Kidney (tissue), 14 donors: Measurements from ENCODE around the gene SKOR2. TPM values are rescaled to one million over a fixed set of nuclear protein-coding genes. Genes with fewer than 3 reads are reported as not detected.
A peak's percentile ranks its signal among the peaks of the same experiment; 100 is the strongest.

Source experiments
- DNase-seq, 5 donors: peaks; one replicate each; pipeline ENCODE4 v3.0.0-alpha.2; 2013 to 2020
- FAIRE-seq: peaks from 2 replicates; lab custom pipeline; 2012; peaks lifted over from hg19 to GRCh38; lab: Jason Lieb, UNC
- H3K27ac ChIP-seq, 2 donors: one replicate each; pipeline ENCODE4 v1.7.0; 2013; ENCODE audit warnings: low read depth in 2 of 2, low read length in 2 of 2, inconsistent platforms in 1 of 2
- H3K27me3 ChIP-seq: one replicate; pipeline ENCODE4 v1.7.1; 2013; ENCODE audit warnings: low read length, inconsistent platforms; ENCODE audit not compliant: control insufficient read depth, insufficient read depth
- H3K36me3 ChIP-seq, 3 donors: one replicate each; pipeline versions ENCODE4 v1.7.0 to v1.7.1; 2013; ENCODE audit warnings: low read length in 3 of 3, control low read depth in 1 of 3, inconsistent platforms in 1 of 3; ENCODE audit not compliant: insufficient read depth in 3 of 3, control insufficient read depth in 2 of 3
- H3K4me1 ChIP-seq, 3 donors: one replicate each; pipeline versions ENCODE4 v1.7.0 to v1.7.1; 2013; ENCODE audit warnings: low read length in 3 of 3, inconsistent platforms in 1 of 3, low read depth in 1 of 3; ENCODE audit not compliant: control insufficient read depth in 2 of 3, insufficient read depth in 2 of 3
- H3K4me3 ChIP-seq, 3 donors: one replicate each; pipeline versions ENCODE4 v1.7.0 to v1.8.1; 2013; ENCODE audit warnings: low read length in 3 of 3, control low read depth in 1 of 3, inconsistent platforms in 1 of 3
- H3K9ac ChIP-seq, 3 donors: one replicate each; pipeline versions ENCODE4 v1.7.0 to v1.7.1; 2013; ENCODE audit warnings: low read length in 3 of 3, control low read depth in 1 of 3, inconsistent platforms in 1 of 3
- H3K9me3 ChIP-seq, 3 donors: one replicate each; pipeline versions ENCODE4 v1.7.0 to v1.7.1; 2013; ENCODE audit warnings: low read length in 3 of 3, control low read depth in 1 of 3, inconsistent platforms in 1 of 3; ENCODE audit not compliant: control insufficient read depth in 2 of 3, insufficient read depth in 1 of 3
- CTCF ChIP-seq: IDR thresholded peaks from 3 replicates; pipeline ENCODE4 v1.5.1; 2012; ENCODE audit warnings: mild to moderate bottlenecking, moderate library complexity, borderline replicate concordance; ENCODE audit not compliant: insufficient read depth; ENCODE audit errors: extremely low read depth
- intact Hi-C: fragments of 100-400 bp; cut with DNase I; formaldehyde crosslinking; loops from one replicate; pipeline ENCODE4 v1.11.1; 2022
- polyA plus RNA-seq: library from polyadenylated mRNA; stranded (reverse); fragments of 350-450 nt; fragmentation: Illumina TruSeq; extraction: RNeasy Lipid Tissue Mini Kit (QIAGEN cat#74804); gene quantifications from one replicate; pipeline ENCODE4 v1.2.3, GENCODE V29; 2014; ENCODE audit warnings: low read depth, low replicate concordance; ENCODE audit not compliant: insufficient read depth
- total RNA-seq: library from RNA; stranded (reverse); fragmentation: NEBNext Ultra II Directional; extraction: Animal tissue kit (Norgen Biotek cat#: 25700); gene quantifications from one replicate; pipeline ENCODE4 v1.2.1, GENCODE V29; 2021
- donor health status: control.
- donor health status: control.
- donor health status: control.
- donor health status: control.
- donor health status: control.
- donor health status: DM: yes; HTN: yes; CAD: no.
- donor health status: Normal renal cell carcinoma (clear cell type).

The SKOR2 gene
- total and polyA plus RNA-seq, 2 donors from 2014 or later = not detected

- H3K9ac ChIP-seq = peak within 1 kb of the TSS; percentile 71 to 84 (median 77)
- no peak for FAIRE-seq
- H3K9me3 ChIP-seq = no peaks in the 10 kb centered on the region
- H3K4me1 ChIP-seq = peaks cover 0 to 12% (median 7%) of the 10 kb centered on the region in 3 donors
- no peaks in the 10 kb centered on the region for H3K36me3 ChIP-seq
- peak within 1 kb of the TSS; percentile 73 to 83 for H3K27ac ChIP-seq
- intact Hi-C loops = no loop called here
- H3K4me3 ChIP-seq = peak within 1 kb of the TSS; percentile 78 to 92 (median 91)
- no peaks in the 10 kb centered on the region for H3K27me3 ChIP-seq
- peak; percentile 94 to 96 (median 95) for DNase-seq
- no peak for TF ChIP-seq CTCF
Observed at GRCh38 chr18:47175898-47176575, 75.4 kb downstream of the SKOR2 start, which contains the start of gene IER3IP1. IER3IP1 (minus strand) TSS chr18:47176364; CDS start chr18:47176277, 87 bp downstream.

- peaks cover 0 to 12% (median 7%) of the 10 kb centered on the region in 3 donors for H3K4me1 ChIP-seq
- peak overlapping the region; percentile 78 to 92 (median 91) for H3K4me3 ChIP-seq
- no peak for TF ChIP-seq CTCF
- H3K27me3 ChIP-seq = no peaks in the 10 kb centered on the region
- H3K27ac ChIP-seq = peak overlapping the region; percentile 73 to 83
- DNase-seq = peak in 3 of 5 donors; percentile 30 to 49 (median 31)
- H3K9ac ChIP-seq = peak overlapping the region; percentile 71 to 84 (median 77)
- FAIRE-seq = no peak
- H3K36me3 ChIP-seq = no peaks in the 10 kb centered on the region
- no peaks in the 10 kb centered on the region for H3K9me3 ChIP-seq
- intact Hi-C loops = no loop called here
Observed at GRCh38 chr18:47175283-47175897, 76.1 kb downstream of the SKOR2 start.

- Histone ChIP-seq H3K27me3 (no peaks in the 10 kb centered on the region), H3K4me3 (peak overlapping the region; percentile 78 to 92 (median 91)), H3K4me1 (peaks cover 0 to 12% (median 7%) of the 10 kb centered on the region in 3 donors), H3K36me3 (no peaks in the 10 kb centered on the region), H3K9ac (peak overlapping the region in 2 of 3 donors; percentile 71 to 84), H3K27ac (peak overlapping the region; percentile 49 to 63), H3K9me3 (no peaks in the 10 kb centered on the region)
- FAIRE-seq (peak; percentile 66), DNase-seq (peak in 3 of 5 donors; percentile 11 to 78 (median 74))
- TF ChIP-seq CTCF = no peak
- intact Hi-C loops = no loop called here
Observed at GRCh38 chr18:47174545-47175116, 76.8 kb downstream of the SKOR2 start.
